CMK (cell line): ENCODE data around the gene SCYL2.
"Not testable (repeated sequence)": the region's sequence is repeated elsewhere in the genome, so short reads cannot be mapped to it uniquely, and the experiment has no call there.

Experiments
- DNase-seq: peaks from one replicate; pipeline ENCODE4 v3.0.0-alpha.2; 2010; ENCODE audit warnings: low read depth

The SCYL2 gene

GRCh38 chr12:100329800-100330199 is 62.8 kb downstream of the SCYL2 start:
- no peak for DNase-seq

GRCh38 chr12:100331871-100332270 is 64.9 kb downstream of the SCYL2 start:
- no peak for DNase-seq

- no peak for DNase-seq
Observed at GRCh38 chr12:100332852-100333251, 65.9 kb downstream of the SCYL2 start.

- DNase-seq, result no peak
Observed at GRCh38 chr12:100337299-100337698, 70.3 kb downstream of the SCYL2 start.

- no peak for DNase-seq
Observed at GRCh38 chr12:100337727-100338126, 70.8 kb downstream of the SCYL2 start.

- no peak for DNase-seq
Observed at GRCh38 chr12:100339071-100339470, 72.1 kb downstream of the SCYL2 start.

GRCh38 chr12:100342897-100343296 is 75.9 kb downstream of the SCYL2 start:
- not testable (repeated sequence) for DNase-seq

GRCh38 chr12:100344351-100344750 is 77.4 kb downstream of the SCYL2 start:
- DNase-seq, result not testable (repeated sequence)

- DNase-seq, result no peak
Observed at GRCh38 chr12:100345020-100345767, 78.2 kb downstream of the SCYL2 start.

- DNase-seq, result no peak
Observed at GRCh38 chr12:100346660-100347059, 79.7 kb downstream of the SCYL2 start.

GRCh38 chr12:100348657-100349454 is 81.9 kb downstream of the SCYL2 start:
- DNase-seq, result no peak

- no peak for DNase-seq
Observed at GRCh38 chr12:100356644-100357223, 89.8 kb downstream of the SCYL2 start, which contains the start of gene SLC17A8. TSS of gene SLC17A8 (plus strand) at chr12:100357074. CDS start at chr12:100357392, 318 bp downstream.

GRCh38 chr12:100359248-100359647 is 92.3 kb downstream of the SCYL2 start:
- DNase-seq, result no peak

- no peak for DNase-seq
Observed at GRCh38 chr12:100359822-100360221, 92.8 kb downstream of the SCYL2 start.

GRCh38 chr12:100360450-100360849 is 93.5 kb downstream of the SCYL2 start:
- no peak for DNase-seq

- no peak for DNase-seq
Observed at GRCh38 chr12:100364324-100364723, 97.3 kb downstream of the SCYL2 start.

GRCh38 chr12:100365411-100365810 is 98.4 kb downstream of the SCYL2 start:
- DNase-seq, result no peak

- no peak for DNase-seq
Observed at GRCh38 chr12:100368066-100368465, 101.1 kb downstream of the SCYL2 start.

- no peak for DNase-seq
Observed at GRCh38 chr12:100371146-100371545, 104.2 kb downstream of the SCYL2 start.

- no peak for DNase-seq
Observed at GRCh38 chr12:100372853-100373640, 106.1 kb downstream of the SCYL2 start.

- no peak for DNase-seq
Observed at GRCh38 chr12:100375038-100375735, 108.2 kb downstream of the SCYL2 start.
